Limb (tissue), 2 donors: ENCODE measurements around the gene CENPM.

ENCODE experiments used
- DNase-seq, 2 donors: peaks; one replicate each; pipeline ENCODE4 v3.0.0-alpha.2; 2016; ENCODE audit errors: extremely low spot score in 2 of 2

Gene CENPM

DNA sequence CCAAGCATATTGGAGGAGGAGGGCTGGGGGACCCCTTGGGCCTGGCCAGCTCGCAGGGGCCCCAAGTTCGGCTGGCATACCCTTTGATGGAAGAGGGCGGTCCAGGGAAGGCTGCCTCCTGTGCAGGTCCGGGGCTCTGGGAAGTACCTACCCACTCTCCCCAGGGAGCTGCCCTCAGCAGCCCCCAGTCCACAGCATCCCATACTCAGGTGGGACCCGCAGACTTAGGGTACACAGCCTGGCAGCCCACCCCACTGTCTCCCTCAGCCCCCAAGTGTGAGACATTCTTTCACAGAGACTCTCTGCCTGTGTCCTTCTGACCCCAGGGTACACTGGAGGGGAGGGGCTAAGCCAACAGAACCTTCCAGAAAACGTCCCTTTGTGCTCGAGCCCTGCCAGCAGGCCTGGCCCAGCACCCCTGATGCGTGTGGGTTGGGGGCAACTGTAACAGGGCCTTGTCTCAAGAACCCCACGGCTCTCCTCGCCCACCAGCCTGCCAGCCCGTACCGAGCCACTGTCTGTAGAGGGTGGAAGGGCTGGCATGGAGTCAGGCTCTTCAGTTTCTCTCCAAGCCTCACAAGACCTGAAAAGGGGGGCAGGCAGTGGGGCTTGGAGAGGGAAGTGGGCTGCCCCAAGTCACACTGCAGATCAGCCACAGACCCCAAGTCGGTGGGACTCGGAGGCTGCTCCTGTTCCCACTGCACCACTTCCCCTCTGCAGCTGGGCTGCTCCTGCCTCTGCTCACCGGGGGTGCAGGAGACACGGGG lies 13.4 kb downstream of the CENPM start:
- DNase-seq: no peak

GRCh38 chr22:41932353-41932752 lies 14.6 kb downstream of the CENPM start:
- DNase-seq: no peak

- DNase-seq: no peak
Observed at GRCh38 chr22:41931701-41932269, 15.2 kb downstream of the CENPM start.

DNA sequence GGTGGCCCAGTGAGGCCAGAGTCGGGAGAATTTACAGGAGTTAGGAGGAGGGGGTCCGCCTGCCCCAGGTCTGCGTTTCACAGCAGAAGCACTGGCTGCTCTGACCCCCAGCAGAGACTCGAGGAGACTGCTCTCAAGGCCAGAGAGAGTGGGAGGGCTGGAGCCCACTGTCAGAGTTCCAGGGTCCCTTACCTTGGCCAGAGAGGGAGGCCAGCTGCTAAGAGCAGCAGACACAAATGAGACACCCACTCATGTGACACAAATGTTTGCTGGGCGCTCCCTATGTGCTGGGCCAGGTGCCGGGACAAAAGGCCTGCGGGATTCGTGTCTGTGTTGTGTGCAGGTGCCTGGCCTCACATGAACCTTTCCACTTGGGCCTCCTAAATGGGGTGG lies 17.5 kb downstream of the CENPM start:
- DNase-seq: peak in 1 of 2 donors; percentile 27

DNA sequence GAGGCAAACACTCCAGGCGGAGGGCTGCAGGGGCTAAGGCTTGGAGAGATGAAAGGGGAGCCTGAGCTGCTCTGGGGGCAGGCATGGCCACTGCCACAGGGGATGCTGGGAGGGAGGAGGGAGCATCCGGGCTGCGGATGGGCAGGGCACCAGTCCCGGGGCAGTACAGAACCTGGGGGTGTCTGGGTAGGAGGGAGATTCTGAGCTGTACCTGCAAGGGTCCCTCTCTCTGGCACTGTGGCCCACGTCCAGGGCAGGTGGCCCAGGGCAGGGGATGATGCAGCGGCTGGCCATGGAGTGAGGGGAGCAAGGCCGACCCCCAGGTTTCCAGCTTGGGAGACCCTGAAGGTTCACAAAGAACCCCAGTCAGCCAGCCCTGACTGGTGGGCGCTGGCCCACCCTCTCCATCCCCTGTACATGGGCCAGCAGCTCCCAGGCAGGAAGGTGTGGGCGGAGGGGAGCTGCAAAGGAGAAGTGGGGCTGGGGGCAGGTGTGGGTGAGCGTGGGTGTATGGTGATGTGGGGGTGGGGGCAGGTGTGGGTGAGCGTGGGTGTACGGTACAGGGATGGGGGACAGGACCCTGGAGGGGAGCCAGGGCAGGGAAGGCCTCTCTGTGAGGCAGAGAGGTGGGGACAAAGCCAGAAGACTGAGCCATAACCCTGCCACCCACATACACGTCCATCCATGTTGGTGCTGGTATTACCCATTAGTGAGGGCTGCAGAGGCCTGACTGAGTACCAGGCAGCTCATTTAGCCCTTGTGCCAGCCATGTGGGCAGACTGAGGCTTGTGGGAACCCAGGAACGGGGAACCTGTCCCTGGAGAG lies 18.1 kb downstream of the CENPM start:
- DNase-seq: peak in 1 of 2 donors; percentile 26

DNA sequence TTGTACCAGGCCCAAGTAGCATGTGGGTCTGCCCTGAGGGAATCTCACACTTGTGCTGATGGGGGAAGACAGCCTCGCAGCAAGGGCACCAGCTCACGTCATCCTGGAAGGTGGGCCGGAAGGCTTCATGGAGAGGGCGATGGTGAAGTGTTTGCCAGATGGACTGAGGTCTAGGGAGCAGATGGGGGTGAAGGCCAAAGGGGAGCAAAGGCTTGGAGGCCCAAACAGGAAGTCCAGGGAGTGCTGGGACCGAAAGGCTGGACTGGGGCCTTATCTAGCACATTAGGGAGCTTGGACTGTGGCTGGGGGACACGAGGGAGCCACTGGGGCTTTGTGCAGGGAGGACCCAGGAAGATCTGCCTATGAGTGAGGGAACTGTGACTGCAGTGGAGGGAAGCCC lies 19.1 kb downstream of the CENPM start:
- no peak for DNase-seq

DNA sequence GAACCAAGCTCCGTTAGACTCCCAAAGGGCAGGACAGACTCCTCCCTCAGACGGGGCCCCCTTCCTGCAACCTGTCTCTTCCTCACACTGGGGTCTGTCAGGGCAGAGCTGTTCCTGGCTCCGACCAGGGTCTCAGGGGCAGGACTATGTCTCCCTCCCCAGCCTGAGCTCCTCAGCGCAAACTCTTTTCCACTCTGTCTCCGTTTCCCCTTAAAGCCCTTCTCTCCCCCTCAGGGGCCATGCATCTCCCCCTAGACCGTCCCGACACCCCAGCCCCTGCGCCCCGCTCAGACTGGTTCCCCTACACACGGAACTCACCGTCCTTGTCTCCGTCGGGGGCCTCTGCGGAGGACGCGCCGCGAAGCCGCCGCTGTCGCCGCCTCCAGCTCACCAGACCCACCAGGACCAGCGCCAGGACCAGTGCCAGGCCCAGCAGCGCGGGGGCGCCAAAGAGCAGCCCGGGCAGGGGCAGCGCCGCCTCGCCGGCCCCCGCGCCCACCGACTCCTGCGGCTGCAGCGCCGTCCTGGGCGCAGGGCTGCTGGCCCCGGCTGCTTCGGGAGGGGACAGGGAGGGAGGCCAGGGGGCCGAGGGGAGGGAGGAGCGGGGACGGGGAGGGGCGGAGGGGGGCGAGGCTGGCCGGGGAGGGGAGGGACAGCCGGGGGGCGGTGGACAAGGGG lies 21.0 kb downstream of the CENPM start:
- peak in 1 of 2 donors; percentile 77 for DNase-seq

DNA sequence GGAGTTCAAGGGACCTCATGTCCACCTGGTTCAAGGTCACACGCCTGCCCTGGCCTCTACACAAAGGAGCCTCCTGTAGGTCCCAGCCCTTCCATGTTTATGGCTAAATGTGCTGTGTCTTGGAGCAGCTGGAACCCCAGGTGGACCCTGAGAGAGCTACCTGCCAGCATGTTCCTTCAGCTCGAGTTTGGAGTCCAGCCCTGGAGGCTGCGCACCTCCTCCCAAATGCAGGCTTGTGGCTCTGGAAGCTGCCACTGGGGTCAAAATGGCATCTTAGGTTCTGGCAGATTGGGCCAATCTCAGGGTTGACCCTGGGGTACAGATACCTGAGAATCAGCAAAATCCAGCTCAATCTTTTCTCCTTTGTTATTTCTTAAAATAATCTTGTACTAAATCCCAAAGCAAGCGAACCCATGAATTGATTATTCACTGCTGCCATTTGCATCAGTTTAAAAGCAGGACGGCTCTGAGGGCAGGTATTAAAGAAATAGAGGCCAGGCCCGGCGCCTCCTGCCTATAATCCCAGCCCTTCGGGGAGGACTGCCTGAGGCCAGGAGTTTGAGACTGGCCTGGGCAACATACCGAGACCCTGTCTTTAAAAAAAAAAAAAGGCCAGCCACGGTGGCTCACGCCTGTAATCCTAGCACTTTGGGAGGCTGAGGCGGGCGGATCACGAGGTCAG lies 23.2 kb downstream of the CENPM start:
- no peak for DNase-seq

- no peak for DNase-seq
Observed at GRCh38 chr22:41922940-41923594, 23.9 kb downstream of the CENPM start.

DNA sequence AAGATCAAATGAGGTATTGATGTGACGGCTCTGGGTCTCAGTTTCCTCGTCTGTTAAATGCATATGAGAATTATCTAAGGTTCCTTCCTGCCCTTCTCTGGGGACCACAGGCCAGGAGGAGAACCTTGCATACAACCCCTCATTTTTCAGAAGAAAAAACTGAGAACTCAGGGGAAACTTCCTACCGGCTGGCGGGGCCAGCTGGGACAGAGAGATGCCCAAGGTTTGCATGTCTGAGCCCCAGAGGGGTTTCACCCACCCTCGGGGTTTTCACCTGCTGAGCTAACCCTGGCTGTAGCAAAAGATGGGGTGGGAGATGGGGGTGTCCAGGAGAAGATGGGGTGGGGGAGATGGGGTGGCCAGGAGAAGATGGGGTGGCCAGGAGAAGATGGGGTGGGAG lies 24.6 kb downstream of the CENPM start:
- DNase-seq: no peak

- peak in 1 of 2 donors; percentile 41 for DNase-seq
Observed at GRCh38 chr22:41920271-41920976, 26.5 kb downstream of the CENPM start.

DNA sequence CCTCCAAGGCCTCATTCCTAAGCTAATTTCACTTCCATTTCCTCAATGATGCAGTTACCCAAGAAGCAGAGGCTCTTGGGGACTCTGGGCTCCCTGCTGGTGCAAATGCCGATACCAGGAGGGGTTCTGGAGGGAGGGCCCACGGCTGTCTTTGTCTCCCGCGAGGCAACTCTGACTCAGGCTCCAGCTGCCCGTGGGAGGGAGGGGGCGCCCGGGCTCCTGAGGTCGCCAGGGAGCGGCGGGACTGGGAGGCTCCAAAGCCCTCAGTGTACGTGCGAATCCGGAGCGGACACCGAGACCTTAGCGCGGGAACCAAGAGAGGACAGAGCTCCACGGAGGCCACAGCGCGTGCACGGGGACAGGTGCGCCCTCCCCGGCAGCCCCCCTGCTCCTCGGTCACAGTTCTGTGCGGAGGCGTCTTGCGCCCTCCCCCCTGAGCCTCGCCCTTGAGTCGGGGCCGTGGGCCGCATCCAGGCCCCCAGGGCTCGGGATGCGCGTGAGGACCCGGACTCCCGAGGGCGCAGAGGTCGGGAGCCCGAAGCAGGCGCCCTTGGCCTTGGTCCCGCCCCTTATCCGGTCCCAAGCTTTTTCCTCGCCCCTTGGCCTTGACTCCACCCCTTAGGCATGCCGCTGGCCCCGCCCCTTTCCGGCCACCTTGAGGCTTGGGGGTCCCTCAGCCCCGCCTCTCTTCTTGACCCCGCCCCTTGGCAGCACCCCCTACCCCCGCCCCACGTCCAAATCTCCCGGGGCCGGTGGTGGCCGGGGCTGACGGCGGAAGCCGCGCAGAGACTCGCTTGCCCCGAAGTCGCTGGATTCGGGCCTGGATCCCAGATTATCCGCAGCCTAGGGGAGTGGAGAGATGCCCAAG lies 27.4 kb downstream of the CENPM start:
- DNase-seq: peak in 1 of 2 donors; percentile 66

- DNase-seq: peak in 1 of 2 donors; percentile 67
Observed at GRCh38 chr22:41917903-41918791, 28.8 kb downstream of the CENPM start.

DNA sequence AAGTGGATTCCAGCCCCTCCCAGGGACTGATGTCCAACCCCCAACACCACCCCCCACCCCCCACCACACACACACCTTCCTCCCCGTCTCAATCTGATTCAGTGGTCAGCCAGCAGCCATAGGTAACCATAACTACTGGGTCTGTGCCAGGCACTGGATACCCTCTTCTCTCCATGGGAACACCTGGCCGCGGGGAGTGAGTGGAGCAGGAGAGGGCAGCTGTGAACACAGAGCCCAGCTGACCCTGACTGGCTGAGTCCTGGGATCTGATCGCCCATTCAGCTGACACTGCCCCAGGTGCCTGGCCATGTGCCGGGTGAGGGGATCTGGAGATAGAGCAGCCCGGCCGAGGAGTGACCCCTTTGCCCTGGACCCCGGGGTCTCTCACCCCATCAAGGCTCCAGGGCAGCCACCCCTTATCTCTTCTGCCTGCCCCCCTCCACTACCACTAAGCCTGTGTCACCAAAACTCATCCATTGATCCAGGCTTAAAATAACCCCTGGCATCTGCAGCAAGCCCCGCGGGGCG lies 29.5 kb downstream of the CENPM start:
- DNase-seq: no peak

GRCh38 chr22:41916745-41917358 lies 30.1 kb downstream of the CENPM start:
- no peak for DNase-seq

DNA sequence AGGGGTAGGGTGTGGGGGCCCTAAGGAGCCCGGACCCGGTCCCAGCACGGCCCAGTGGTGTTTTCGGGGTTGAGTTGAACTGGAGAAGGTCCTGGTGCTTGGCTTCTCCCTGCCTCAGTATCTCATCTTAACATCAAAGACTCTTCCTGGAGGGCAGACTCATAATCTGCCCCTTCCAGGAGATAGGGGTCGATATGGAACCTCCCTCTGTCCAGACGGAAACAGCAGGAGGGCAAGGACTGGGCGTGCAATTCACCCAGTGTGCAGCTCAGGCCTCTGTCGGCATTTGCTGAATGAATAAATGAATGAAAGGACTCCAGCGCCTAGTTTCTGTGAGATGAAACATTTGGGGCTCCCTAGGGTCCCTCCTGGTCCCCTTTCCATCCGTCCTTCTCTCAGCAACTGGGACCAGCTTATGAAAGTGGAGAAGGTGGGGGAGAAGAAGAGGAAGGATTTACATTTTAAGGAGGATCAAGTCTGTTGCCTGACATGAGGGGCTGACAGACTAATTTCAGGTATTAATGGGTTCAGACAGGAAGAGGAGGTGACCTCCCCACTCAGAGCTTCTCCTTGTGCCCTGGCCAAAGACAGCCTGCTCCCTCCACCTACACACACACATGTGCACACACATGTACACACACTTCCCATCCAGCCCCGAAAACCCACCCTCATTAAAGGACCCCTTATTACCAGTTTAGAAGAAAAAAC lies 31.0 kb downstream of the CENPM start:
- no peak for DNase-seq
